OCI-LY1 (cell line): ENCODE results near the gene SOWAHD.
"Not testable (repeated sequence)": the region's sequence is repeated elsewhere in the genome, so short reads cannot be mapped to it uniquely, and the experiment has no call there.

Source experiments
- H2AFZ ChIP-seq: fragments of 200-600 bp; sonication (generic), shearing (Covaris generic); 2 replicates; pipeline ENCODE4 v1.6.0; 2014; ENCODE audit warnings: antibody characterized with exemption, mild to moderate bottlenecking, low read length
- H3F3A ChIP-seq: fragments of 200-600 bp; sonication (generic), shearing (Covaris generic); 2 replicates; pipeline ENCODE4 v1.6.0; 2014; ENCODE audit warnings: mild to moderate bottlenecking, antibody characterized with exemption, low read length, moderate library complexity; ENCODE audit not compliant: insufficient read depth
- H3K27ac ChIP-seq: fragments of 200-600 bp; sonication (generic); 2 replicates; pipeline ENCODE4 v1.5.1; 2014; ENCODE audit warnings: low read length, mixed run types, mild to moderate bottlenecking, low read depth; ENCODE audit not compliant: poor library complexity, severe bottlenecking
- H3K27me3 ChIP-seq: fragments of 200-600 bp; sonication (generic); 2 replicates; pipeline ENCODE4 v1.6.0; 2014; ENCODE audit warnings: antibody characterized with exemption, mild to moderate bottlenecking, low read length, moderate library complexity; ENCODE audit not compliant: insufficient read depth
- H3K36me3 ChIP-seq: fragments of 200-600 bp; sonication (generic); 2 replicates; pipeline ENCODE4 v1.6.1; 2014; ENCODE audit warnings: mild to moderate bottlenecking, antibody characterized with exemption, low read length, moderate library complexity, mixed read lengths; ENCODE audit not compliant: insufficient read depth
- H3K4me1 ChIP-seq: fragments of 200-600 bp; sonication (generic); 2 replicates; pipeline ENCODE4 v1.5.1; 2014; ENCODE audit warnings: mild to moderate bottlenecking, low read length, moderate library complexity; ENCODE audit not compliant: insufficient read depth, severe bottlenecking
- H3K4me2 ChIP-seq: fragments of 200-600 bp; sonication (generic), shearing (Covaris generic); 2 replicates; pipeline ENCODE4 v1.6.1; 2014; ENCODE audit warnings: low read length
- H3K4me3 ChIP-seq: fragments of 200-600 bp; sonication (generic); 2 replicates; pipeline ENCODE4 v1.5.1; 2014; ENCODE audit warnings: low read length, low read depth, mild to moderate bottlenecking, mixed read lengths; ENCODE audit not compliant: poor library complexity, severe bottlenecking
- H3K79me2 ChIP-seq: fragments of 200-600 bp; shearing (Covaris generic); 2 replicates; pipeline ENCODE4 v1.6.1; 2016; ENCODE audit warnings: mixed run types, low read length, mixed read lengths; ENCODE audit not compliant: insufficient read depth
- H3K9ac ChIP-seq: fragments of 200-600 bp; sonication (generic), shearing (Covaris generic); 2 replicates; pipeline ENCODE4 v1.6.1; 2014; ENCODE audit warnings: mild to moderate bottlenecking, low read length, mixed read lengths
- H3K9me2 ChIP-seq: fragments of 200-600 bp; sonication (generic), shearing (Covaris generic); 2 replicates; pipeline ENCODE4 v1.6.1; 2014; ENCODE audit warnings: low read depth, mild to moderate bottlenecking, low read length, mixed read lengths
- H3K9me3 ChIP-seq: fragments of 200-600 bp; shearing (Covaris generic); 2 replicates; pipeline ENCODE4 v1.6.1; 2014; ENCODE audit warnings: low read length, mixed read lengths
- H4K20me1 ChIP-seq: fragments of 200-600 bp; sonication (generic), shearing (Covaris generic); 2 replicates; pipeline ENCODE4 v1.6.0; 2016; ENCODE audit warnings: mild to moderate bottlenecking, low read length; ENCODE audit not compliant: insufficient read depth
- EZH2 ChIP-seq: fragments of 200-600 bp; sonication (generic), shearing (Covaris generic); IDR thresholded peaks from 2 replicates; pipeline ENCODE4 v1.8.0; 2017; ENCODE audit warnings: borderline replicate concordance, mixed run types, mild to moderate bottlenecking, antibody characterized with exemption, low read length, moderate library complexity, mixed read lengths
- TF ChIP-seq, protein P1 (sequence below): fragments of 200-600 bp; sonication (generic), shearing (Covaris generic); IDR thresholded peaks from 2 replicates; pipeline ENCODE4 v1.5.1; 2017; ENCODE audit warnings: mild to moderate bottlenecking, antibody characterized with exemption, low read length, moderate library complexity, mixed read lengths

Gene SOWAHD

DNA sequence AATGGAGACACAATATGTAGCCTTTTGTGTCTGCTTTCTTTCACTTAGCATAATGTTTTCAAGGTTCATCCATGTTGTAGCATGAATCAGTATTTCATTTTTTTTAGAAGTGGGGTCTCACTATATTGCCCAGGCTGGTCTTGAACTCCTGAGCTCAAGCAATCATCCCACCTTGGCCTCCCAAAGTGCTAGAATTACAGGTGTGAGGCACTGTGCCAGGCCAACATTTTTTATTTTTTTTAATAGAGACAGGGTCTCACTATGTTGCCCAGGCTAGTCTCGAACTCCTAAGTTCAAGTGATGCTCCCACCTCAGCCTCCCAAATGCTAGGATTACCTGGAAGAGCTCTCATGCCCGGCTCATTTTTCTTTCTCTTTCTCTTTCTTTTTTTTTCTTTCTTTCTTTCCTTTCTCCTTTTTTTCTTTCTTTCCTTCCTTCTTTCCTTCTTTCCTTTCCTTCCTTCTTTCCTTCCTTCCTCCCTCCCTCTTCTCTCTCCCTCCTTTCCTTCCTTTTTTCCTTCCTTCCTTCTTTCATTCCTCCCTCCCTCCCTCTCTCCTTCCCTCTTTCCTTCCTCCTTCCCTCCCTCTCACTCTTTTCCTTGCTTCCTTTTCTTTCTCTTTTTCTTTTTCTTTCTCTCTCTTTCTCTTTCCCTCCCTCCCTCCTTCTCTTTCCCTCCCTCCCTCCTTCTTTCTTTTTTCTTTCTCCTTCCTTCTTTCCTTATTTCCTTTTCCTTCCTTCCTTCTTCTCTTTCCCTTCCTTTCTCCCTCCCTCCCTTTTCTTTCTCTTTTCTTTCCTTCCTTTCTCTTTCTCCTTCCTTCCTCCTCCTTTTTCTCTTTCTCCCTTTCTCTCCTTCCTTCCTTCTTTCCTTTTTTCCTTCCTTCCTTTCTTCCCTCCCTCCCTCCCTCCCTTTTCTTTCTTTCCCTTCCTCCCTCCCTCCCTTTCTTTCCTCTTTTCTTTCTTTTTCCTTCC lies 43.1 kb downstream of the SOWAHD start:
- no peak overlapping the region for H3K4me3 ChIP-seq
- H2AFZ ChIP-seq, result no peak overlapping the region
- no peaks in the 10 kb centered on the region for H3K27me3 ChIP-seq

DNA sequence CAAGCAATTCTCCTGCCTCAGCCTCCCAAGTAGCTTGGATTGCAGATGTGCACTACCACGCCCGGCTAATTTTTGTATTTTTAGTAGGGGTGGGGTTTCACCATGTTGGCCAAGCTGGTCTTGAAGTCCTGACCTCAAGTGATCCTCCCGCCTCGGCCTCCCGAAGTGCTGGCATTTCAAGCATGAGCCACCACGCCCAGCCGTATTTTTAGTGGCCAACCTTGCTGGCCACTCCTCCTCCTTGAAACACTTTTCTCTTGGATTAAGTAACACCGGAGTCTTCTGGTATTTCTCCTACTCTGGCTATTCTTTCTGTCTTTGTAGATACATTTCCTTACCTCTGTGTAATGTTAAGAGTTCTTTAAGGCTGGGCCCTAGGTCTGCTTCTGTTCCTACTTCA lies 44.2 kb downstream of the SOWAHD start:
- no peak for TF ChIP-seq EZH2
- TF ChIP-seq, protein P1, sequence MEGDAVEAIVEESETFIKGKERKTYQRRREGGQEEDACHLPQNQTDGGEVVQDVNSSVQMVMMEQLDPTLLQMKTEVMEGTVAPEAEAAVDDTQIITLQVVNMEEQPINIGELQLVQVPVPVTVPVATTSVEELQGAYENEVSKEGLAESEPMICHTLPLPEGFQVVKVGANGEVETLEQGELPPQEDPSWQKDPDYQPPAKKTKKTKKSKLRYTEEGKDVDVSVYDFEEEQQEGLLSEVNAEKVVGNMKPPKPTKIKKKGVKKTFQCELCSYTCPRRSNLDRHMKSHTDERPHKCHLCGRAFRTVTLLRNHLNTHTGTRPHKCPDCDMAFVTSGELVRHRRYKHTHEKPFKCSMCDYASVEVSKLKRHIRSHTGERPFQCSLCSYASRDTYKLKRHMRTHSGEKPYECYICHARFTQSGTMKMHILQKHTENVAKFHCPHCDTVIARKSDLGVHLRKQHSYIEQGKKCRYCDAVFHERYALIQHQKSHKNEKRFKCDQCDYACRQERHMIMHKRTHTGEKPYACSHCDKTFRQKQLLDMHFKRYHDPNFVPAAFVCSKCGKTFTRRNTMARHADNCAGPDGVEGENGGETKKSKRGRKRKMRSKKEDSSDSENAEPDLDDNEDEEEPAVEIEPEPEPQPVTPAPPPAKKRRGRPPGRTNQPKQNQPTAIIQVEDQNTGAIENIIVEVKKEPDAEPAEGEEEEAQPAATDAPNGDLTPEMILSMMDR, result no peak
- H3K4me1 ChIP-seq, result no peaks in the 10 kb centered on the region
- H3K4me3 ChIP-seq, result no peak overlapping the region
- no peaks in the 10 kb centered on the region for H3K9me2 ChIP-seq
- H2AFZ ChIP-seq, result no peak overlapping the region
- H3K27ac ChIP-seq, result no peak overlapping the region
- no peaks in the 10 kb centered on the region for H3F3A ChIP-seq
- no peaks in the 10 kb centered on the region for H3K79me2 ChIP-seq
- no peak overlapping the region for H3K9ac ChIP-seq
- no peak overlapping the region for H3K4me2 ChIP-seq
- H4K20me1 ChIP-seq, result no peaks in the 10 kb centered on the region
- H3K36me3 ChIP-seq, result no peaks in the 10 kb centered on the region
- H3K27me3 ChIP-seq, result no peaks in the 10 kb centered on the region
- no peaks in the 10 kb centered on the region for H3K9me3 ChIP-seq

More for the DNA sequence above, 43.1 kb downstream of the SOWAHD start:
- TF ChIP-seq, protein P1, result no peak
- TF ChIP-seq EZH2, result no peak
- H3K9me3 ChIP-seq, result no peaks in the 10 kb centered on the region
- H3K9me2 ChIP-seq, result no peaks in the 10 kb centered on the region
- H3K36me3 ChIP-seq, result no peaks in the 10 kb centered on the region
- H4K20me1 ChIP-seq, result no peaks in the 10 kb centered on the region
- no peak overlapping the region for H3K27ac ChIP-seq
- H3K9ac ChIP-seq, result no peak overlapping the region
- H3F3A ChIP-seq, result no peaks in the 10 kb centered on the region
- no peak overlapping the region for H3K4me2 ChIP-seq
- H3K79me2 ChIP-seq, result no peaks in the 10 kb centered on the region
- no peaks in the 10 kb centered on the region for H3K4me1 ChIP-seq

DNA sequence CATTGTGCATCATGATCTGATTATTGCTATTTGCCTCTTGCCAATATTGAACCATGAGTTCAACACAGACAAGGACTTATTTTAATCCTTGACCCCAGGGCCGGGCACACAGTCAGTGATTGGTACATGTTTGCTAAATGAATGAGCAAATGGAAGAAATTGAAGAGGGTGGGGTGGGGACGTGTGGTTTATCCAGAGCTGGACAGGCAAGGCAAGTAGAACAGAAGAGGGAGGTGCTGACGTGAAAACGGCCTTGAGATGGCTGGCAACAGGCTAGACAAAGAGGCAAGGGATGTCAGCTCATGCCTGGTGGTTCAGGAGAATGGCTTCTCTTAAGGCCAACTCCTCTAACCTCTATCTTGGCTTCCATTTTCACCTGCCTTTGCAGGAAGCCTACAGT lies 50.1 kb downstream of the SOWAHD start:
- H2AFZ ChIP-seq, H3F3A ChIP-seq, H3K27ac ChIP-seq, H3K4me3 ChIP-seq, H3K79me2 ChIP-seq, H3K9ac ChIP-seq, H3K4me2 ChIP-seq, H4K20me1 ChIP-seq, H3K4me1 ChIP-seq, H3K36me3 ChIP-seq, H3K9me3 ChIP-seq, H3K27me3 ChIP-seq, H3K9me2 ChIP-seq: not testable (repeated sequence)
